Lower lobe of right lung (tissue), 2 donors: Measurements from ENCODE around the gene TARM1. TPM values are rescaled to one million over a fixed set of nuclear protein-coding genes. Genes with fewer than 3 reads are reported as not detected.

Source experiments
- ATAC-seq, 2 donors: fragments of 200-7000 bp; cut with Tn5 transposase; one replicate each; pipeline ENCODE4 v1.9.1; 2020 to 2022; ENCODE audit warnings: mild to moderate bottlenecking in 2 of 2, moderate library complexity in 2 of 2
- DNase-seq: peaks from one replicate; pipeline ENCODE4 v3.0.0-alpha.2; 2020
- H3K27ac ChIP-seq: fragments of 200-600 bp; one replicate; pipeline ENCODE4 v1.8.0; 2022
- H3K27me3 ChIP-seq: fragments of 200-600 bp; one replicate; pipeline ENCODE4 v1.8.0; 2022; ENCODE audit warnings: low read depth
- H3K36me3 ChIP-seq: fragments of 200-600 bp; one replicate; pipeline ENCODE4 v1.8.0; 2022; ENCODE audit warnings: mild to moderate bottlenecking
- H3K4me1 ChIP-seq: fragments of 200-600 bp; one replicate; pipeline ENCODE4 v1.8.0; 2022
- H3K4me3 ChIP-seq: fragments of 200-600 bp; one replicate; pipeline ENCODE4 v1.8.0; 2022; ENCODE audit warnings: mild to moderate bottlenecking
- H3K9me3 ChIP-seq: fragments of 200-600 bp; one replicate; pipeline ENCODE4 v1.8.0; 2022
- intact Hi-C: fragments of 100-400 bp; cut with DNase I; formaldehyde crosslinking; loops from one replicate; pipeline ENCODE4 v1.11.0; 2022
- total RNA-seq: library from RNA; stranded (reverse); fragmentation: NEBNext Ultra II Directional; extraction: Animal tissue kit (Norgen Biotek cat#: 25700); gene quantifications from one replicate; pipeline ENCODE4 v1.2.1, GENCODE V29; 2021
- TF ChIP-seq, protein P1 (sequence below): fragments of 200-600 bp; IDR thresholded peaks from one replicate; pipeline ENCODE4 v1.8.0; 2022; ENCODE audit warnings: antibody characterized with exemption, mild to moderate bottlenecking
- donor health status: DM: no; HTN: yes; CAD: no; lungs with severe emphysema.

The TARM1 gene
- total RNA-seq, 1 donor from 2014 or later = not detected

DNA sequence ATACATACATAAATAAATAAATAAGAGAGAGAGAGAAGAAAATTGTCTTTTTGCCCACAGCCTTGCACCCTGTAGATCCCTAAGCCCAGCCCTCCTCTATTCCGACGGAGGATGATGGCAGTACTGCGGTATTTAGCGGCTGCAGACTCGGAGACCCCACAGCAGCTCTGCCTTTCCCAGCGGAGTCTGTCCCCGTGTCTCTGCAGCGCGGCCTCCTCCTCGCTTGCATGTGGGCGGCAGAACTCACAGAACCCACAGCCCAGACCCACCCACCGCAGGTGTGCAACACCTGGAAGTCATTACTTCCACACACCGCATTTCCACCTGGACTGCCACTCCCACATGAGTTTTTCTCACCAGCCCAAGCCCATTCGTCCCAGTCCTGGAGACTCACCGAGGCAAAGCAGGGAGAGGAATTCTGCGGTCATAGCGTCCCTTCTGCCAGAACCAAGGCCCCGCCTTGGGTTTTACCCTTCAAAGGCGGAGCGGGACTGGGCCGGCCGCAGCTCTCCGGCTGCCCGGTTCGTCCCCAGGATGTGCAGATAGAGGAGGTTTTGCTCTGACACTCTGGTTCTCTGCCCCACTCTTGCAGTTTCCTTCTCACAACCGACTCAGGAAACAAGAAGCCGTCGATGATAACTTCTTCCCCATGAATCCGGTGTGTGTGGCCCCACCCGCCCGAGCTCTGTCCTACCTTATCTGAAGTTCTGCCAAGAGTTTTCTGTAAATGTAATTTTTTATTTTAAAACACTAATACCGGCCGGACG lies 17.6 kb downstream of the TARM1 start, which contains the start of gene VSTM1:
Gene VSTM1 (minus strand): TSS at position 548 of the 767 bp plus-strand sequence. CDS start 120 bp downstream, at position 428.
- H3K27ac ChIP-seq = no peak within 1 kb of the TSS
- peak in 1 of 2 donors; percentile 23 for ATAC-seq
- no peaks in the 10 kb centered on the region for H3K36me3 ChIP-seq
- H3K4me3 ChIP-seq = no peak within 1 kb of the TSS
- intact Hi-C loops = no loop called here
- TF ChIP-seq, protein P1, sequence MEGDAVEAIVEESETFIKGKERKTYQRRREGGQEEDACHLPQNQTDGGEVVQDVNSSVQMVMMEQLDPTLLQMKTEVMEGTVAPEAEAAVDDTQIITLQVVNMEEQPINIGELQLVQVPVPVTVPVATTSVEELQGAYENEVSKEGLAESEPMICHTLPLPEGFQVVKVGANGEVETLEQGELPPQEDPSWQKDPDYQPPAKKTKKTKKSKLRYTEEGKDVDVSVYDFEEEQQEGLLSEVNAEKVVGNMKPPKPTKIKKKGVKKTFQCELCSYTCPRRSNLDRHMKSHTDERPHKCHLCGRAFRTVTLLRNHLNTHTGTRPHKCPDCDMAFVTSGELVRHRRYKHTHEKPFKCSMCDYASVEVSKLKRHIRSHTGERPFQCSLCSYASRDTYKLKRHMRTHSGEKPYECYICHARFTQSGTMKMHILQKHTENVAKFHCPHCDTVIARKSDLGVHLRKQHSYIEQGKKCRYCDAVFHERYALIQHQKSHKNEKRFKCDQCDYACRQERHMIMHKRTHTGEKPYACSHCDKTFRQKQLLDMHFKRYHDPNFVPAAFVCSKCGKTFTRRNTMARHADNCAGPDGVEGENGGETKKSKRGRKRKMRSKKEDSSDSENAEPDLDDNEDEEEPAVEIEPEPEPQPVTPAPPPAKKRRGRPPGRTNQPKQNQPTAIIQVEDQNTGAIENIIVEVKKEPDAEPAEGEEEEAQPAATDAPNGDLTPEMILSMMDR = no peak
- H3K4me1 ChIP-seq = no peaks in the 10 kb centered on the region
- H3K27me3 ChIP-seq = peaks cover 4% of the 10 kb centered on the region
- no peaks in the 10 kb centered on the region for H3K9me3 ChIP-seq
- DNase-seq = no peak

DNA sequence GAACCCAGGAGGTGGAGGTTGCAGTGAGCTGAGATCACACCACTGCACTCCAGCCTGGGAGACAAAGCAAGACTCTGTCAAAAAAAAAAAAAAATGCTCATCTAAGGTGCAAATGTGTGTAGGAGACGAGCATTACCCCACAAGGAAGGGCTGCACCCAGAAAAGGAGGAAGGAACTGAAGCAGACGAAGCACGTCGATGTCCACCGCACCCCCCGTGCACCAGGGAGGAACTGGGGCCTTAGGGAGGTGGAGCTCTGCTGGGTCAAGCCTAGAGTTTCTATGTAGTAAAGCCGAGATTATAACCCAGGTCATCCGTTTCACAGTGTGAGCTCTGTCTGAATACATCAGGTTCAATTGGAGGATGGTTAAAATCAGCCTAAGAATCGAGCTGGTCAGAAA lies 18.5 kb downstream of the TARM1 start:
- Histone ChIP-seq H3K27me3 (peaks cover 4% of the 10 kb centered on the region), H3K9me3 (no peaks in the 10 kb centered on the region), H3K4me1 (no peaks in the 10 kb centered on the region), H3K4me3 (no peak overlapping the region), H3K27ac (no peak overlapping the region), H3K36me3 (no peaks in the 10 kb centered on the region)
- DNase-seq (peak; percentile 82), ATAC-seq (peak; percentile 68 to 85)
- intact Hi-C loops = no loop called here
- TF ChIP-seq, protein P1 = no peak

DNA sequence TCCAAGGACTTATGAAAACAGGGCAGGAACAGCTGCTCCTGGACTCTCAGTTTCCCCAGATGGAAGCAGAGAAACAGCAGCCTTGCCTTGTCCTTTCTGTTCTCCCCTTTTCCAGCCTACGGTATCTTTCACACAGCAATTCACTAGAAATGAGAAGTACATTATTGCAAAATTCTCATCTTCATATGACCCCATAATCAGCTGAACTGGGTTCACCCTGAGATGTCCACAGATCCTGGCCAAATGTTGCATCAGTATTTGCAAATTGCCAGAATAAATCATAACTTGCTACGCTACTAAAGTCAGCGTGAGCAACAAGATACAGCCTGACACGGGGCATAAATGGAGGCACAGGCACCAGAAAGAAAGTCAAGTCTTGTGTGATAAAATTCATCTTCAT lies 33.5 kb downstream of the TARM1 start:
- Histone ChIP-seq H3K36me3 (no peaks in the 10 kb centered on the region), H3K27me3 (peaks cover 25% of the 10 kb centered on the region), H3K4me1 (peaks cover 8% of the 10 kb centered on the region), H3K4me3 (no peak overlapping the region), H3K27ac (no peak overlapping the region), H3K9me3 (no peaks in the 10 kb centered on the region)
- TF ChIP-seq, protein P1 = no peak
- peak; percentile 57 to 66 for ATAC-seq
- intact Hi-C loops = no loop called here
- no peak for DNase-seq

DNA sequence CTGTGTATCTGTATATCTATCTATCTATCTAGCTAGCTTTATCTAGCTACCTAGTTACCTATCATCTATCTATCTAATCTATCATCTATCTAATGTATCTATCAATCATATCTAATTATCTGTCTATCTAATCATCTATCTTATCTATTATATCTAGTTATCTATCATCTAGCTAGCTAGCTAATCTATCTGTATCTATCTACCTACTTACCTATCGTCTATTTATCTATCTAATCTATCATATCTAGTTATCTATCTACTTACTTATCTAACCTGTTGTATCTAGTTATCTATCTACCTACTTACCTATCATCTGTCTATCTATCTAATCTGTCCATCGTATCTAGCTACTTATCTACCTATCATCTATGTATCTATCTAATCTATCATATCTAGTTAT lies 35.4 kb downstream of the TARM1 start:
- TF ChIP-seq, protein P1 = no peak
- H3K4me3 ChIP-seq = no peak overlapping the region
- peaks cover 8% of the 10 kb centered on the region for H3K4me1 ChIP-seq
- peaks cover 25% of the 10 kb centered on the region for H3K27me3 ChIP-seq
- no peaks in the 10 kb centered on the region for H3K9me3 ChIP-seq
- no peaks in the 10 kb centered on the region for H3K36me3 ChIP-seq
- intact Hi-C loops = no loop called here
- H3K27ac ChIP-seq = no peak overlapping the region
- no peak for ATAC-seq
- no peak for DNase-seq

DNA sequence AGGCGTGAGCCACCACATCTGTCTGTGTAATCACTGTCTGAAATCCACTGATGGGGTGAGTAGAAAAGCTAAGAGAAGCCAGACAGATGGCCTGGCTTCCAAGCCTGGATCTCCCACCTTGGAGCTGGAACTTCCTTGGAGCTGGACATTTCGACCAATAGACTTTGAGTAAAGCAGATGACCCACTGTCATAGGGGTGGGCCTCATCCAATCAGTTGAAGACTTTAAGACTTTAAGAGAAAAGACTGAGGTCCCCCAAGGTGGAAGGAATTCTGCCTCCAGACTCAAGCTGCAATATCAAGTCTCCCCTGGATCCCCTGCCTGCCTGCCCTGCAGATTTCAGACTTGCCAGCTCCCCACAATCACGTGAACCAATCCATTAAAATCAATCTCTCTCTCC lies 38.2 kb downstream of the TARM1 start:
- TF ChIP-seq, protein P1 = no peak
- H3K4me3 ChIP-seq = no peak overlapping the region
- H3K27me3 ChIP-seq = peaks cover 20% of the 10 kb centered on the region
- intact Hi-C loops = no loop called here
- DNase-seq (no peak), ATAC-seq (no peak)
- peaks cover 2% of the 10 kb centered on the region for H3K4me1 ChIP-seq
- H3K36me3 ChIP-seq = no peaks in the 10 kb centered on the region
- H3K27ac ChIP-seq = no peak overlapping the region
- no peaks in the 10 kb centered on the region for H3K9me3 ChIP-seq
